Measurements from ENCODE around the gene PAOX. TPM values are rescaled to one million over a fixed set of nuclear protein-coding genes. Genes with fewer than 3 reads are reported as not detected.
"Not testable (repeated sequence)": the region's sequence is repeated elsewhere in the genome, so short reads cannot be mapped to it uniquely, and the experiment has no call there.

The PAOX gene
- total RNA-seq, 2 experiments from 2014 or later: 3.0 to 6.2 TPM

- DNase-seq (no peak), ATAC-seq (peak; percentile 59)
- H3K27me3 Mint-ChIP-seq: no peaks in the 10 kb centered on the region
- peak overlapping the region; percentile 56 for H3K27ac Mint-ChIP-seq
- peaks cover 52% of the 10 kb centered on the region for H3K36me3 Mint-ChIP-seq (ENCODE audit: low read depth)
- no peaks in the 10 kb centered on the region for H3K9me3 Mint-ChIP-seq (ENCODE audit: low read depth)
- ChIA-PET CTCF (no interaction called here), POLR2A (no interaction called here)
- peaks cover 49% of the 10 kb centered on the region for H3K4me1 Mint-ChIP-seq
- no peak overlapping the region for H3K4me3 Mint-ChIP-seq
- intact Hi-C loops (cut with DNase I, micrococcal nuclease): no loop called here
These were observed 21.8 kb downstream of the PAOX start for GRCh38 chr10:133400624-133401424.

GRCh38 chr10:133401500-133401899 is 22.4 kb downstream of the PAOX start:
- H3K36me3 Mint-ChIP-seq (ENCODE audit: low read depth): peaks cover 57% of the 10 kb centered on the region
- H3K27me3 Mint-ChIP-seq: no peaks in the 10 kb centered on the region
- H3K9me3 Mint-ChIP-seq (ENCODE audit: low read depth): no peaks in the 10 kb centered on the region
- no peak for DNase-seq
- peak overlapping the region; percentile 56 for H3K27ac Mint-ChIP-seq
- ChIA-PET CTCF (no interaction called here), POLR2A (no interaction called here)
- H3K4me1 Mint-ChIP-seq: peaks cover 48% of the 10 kb centered on the region
- intact Hi-C loops (cut with DNase I, micrococcal nuclease): no loop called here
- ATAC-seq: no peak
- H3K4me3 Mint-ChIP-seq: no peak overlapping the region

DNA sequence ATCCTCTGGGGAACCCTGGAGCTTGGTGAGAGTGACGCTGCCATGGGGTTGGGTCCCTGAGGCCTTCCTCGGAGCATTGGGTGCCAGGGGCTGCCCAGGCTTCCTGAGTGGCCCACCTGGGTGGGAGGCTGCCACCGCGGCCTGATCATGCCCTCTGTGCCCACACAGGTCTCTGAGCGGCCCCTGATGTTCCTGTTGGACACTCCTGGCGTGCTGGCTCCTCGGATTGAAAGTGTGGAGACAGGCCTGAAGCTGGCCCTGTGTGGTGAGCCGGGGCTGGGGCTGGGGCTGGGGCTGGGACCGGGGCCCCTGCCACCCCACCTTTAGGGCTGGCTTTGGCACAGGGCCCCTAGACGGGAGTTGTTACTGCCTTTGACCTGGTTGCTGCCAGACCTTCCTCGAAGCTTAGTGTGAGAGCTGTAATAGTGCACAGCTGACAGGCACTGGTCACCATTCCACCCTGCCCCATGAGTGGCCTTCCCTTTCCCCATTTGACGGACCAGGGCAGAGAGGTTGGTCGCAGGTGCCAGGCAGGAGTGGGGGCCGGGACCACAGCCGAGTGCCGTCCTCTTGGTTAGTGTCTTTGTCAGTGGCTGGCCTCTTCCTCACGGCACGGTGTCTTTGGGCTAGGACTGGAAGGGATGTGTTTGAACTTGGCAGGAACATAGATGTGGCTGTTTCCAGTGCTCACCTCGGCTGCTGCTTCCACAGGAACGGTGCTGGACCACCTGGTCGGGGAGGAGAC is 23.1 kb downstream of the PAOX start:
- CTCF ChIA-PET: no interaction called here
- Mint-ChIP-seq H3K4me1 (peaks cover 50% of the 10 kb centered on the region), H3K27ac (no peak overlapping the region), H3K4me3 (no peak overlapping the region), H3K9me3 (ENCODE audit: low read depth) (no peaks in the 10 kb centered on the region), H3K36me3 (ENCODE audit: low read depth) (peaks cover 58% of the 10 kb centered on the region), H3K27me3 (no peaks in the 10 kb centered on the region)
- POLR2A ChIA-PET: no interaction called here
- no peak for DNase-seq
- no peak for ATAC-seq
- intact Hi-C loops (cut with DNase I, micrococcal nuclease): no loop called here

DNA sequence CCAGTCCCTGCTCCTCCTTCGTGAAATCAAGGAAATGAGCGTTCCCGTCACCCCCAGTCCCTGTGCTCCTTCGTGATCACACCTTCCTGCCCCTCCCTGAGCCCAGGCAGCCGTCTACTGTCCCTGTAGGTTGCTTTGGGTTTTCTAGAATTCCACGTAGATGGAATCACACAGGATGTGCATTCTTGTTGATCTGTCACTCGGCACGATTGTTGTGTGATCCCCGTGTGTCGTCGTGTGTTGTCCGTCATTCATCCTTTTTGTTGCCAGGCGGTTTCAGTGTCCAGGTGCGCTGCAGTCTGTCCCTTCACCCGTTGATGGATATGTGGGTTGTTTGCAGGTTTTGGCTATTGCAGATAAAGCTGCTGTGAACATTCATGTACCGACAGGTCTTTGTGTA is 24.3 kb downstream of the PAOX start:
- H3K4me1 Mint-ChIP-seq: peaks cover 51% of the 10 kb centered on the region
- peaks cover 2% of the 10 kb centered on the region for H3K9me3 Mint-ChIP-seq (ENCODE audit: low read depth)
- no peak for ATAC-seq
- intact Hi-C loops (cut with DNase I, micrococcal nuclease): no loop called here
- H3K27me3 Mint-ChIP-seq: no peaks in the 10 kb centered on the region
- DNase-seq: no peak
- ChIA-PET CTCF (no interaction called here), POLR2A (no interaction called here)
- H3K36me3 Mint-ChIP-seq (ENCODE audit: low read depth): peaks cover 59% of the 10 kb centered on the region
- no peak overlapping the region for H3K27ac Mint-ChIP-seq
- H3K4me3 Mint-ChIP-seq: no peak overlapping the region

DNA sequence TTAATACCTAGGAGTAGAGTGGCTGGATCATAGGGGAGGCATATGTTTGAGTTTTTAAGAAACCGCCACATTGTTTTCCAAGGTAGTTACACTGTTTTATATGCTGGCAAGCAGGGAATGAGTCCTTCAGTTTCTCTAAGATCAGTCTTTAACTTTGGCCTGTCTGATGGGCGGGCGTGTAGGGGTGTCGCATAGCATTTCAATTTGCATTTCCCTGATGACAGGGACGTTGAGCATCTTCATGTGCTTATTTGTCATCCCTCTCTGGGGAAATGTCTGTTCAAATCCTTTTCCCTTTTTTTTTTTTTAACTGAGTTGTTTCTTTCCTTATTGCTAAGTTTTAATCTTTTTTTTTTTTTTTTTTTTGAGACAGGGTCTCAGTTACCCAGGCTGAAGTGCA is 24.7 kb downstream of the PAOX start:
- peaks cover 2% of the 10 kb centered on the region for H3K9me3 Mint-ChIP-seq (ENCODE audit: low read depth)
- no peak overlapping the region for H3K27ac Mint-ChIP-seq
- no peak for ATAC-seq
- peaks cover 59% of the 10 kb centered on the region for H3K36me3 Mint-ChIP-seq (ENCODE audit: low read depth)
- intact Hi-C loops (cut with DNase I, micrococcal nuclease): no loop called here
- POLR2A ChIA-PET: no interaction called here
- H3K27me3 Mint-ChIP-seq: no peaks in the 10 kb centered on the region
- H3K4me1 Mint-ChIP-seq: peaks cover 54% of the 10 kb centered on the region
- CTCF ChIA-PET: no interaction called here
- no peak for DNase-seq
- H3K4me3 Mint-ChIP-seq: no peak overlapping the region

DNA sequence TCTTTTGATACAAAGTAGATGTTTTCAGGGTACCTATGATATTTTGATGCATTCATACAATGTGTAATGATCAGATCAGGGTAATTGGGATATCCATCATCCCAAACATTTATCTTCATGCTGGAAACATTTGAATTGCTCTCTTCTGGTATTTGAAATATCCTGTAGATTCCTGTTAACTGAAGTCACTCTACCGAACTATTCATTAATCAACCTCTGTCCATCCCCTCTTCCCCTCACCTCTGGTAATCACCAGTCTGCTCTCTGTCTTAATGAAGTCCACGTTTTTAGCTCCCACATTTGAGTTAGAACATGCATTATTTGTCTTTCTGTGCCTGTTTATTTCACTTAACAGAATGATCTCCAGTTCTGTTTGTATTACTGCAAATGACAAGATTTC is 26.2 kb downstream of the PAOX start:
- ChIA-PET CTCF (no interaction called here), POLR2A (interaction anchor here (0.6 kb wide), 1 partner anchor 182 kb away, joined by 3 read pairs; no protein-coding TSS in a partner anchor)
- Mint-ChIP-seq H3K27ac (peak overlapping the region; percentile 12), H3K36me3 (ENCODE audit: low read depth) (peaks cover 63% of the 10 kb centered on the region), H3K27me3 (no peaks in the 10 kb centered on the region), H3K4me1 (peaks cover 53% of the 10 kb centered on the region), H3K4me3 (no peak overlapping the region), H3K9me3 (ENCODE audit: low read depth) (peaks cover 8% of the 10 kb centered on the region)
- DNase-seq (no peak), ATAC-seq (no peak)
- intact Hi-C loops (cut with DNase I, micrococcal nuclease): no loop called here

- no peak overlapping the region for H3K4me3 Mint-ChIP-seq
- H3K9me3 Mint-ChIP-seq (ENCODE audit: low read depth): peaks cover 12% of the 10 kb centered on the region
- H3K4me1 Mint-ChIP-seq: peaks cover 45% of the 10 kb centered on the region
- peak overlapping the region; percentile 12 for H3K27ac Mint-ChIP-seq
- ChIA-PET CTCF (no interaction called here), POLR2A (no interaction called here)
- H3K36me3 Mint-ChIP-seq (ENCODE audit: low read depth): peaks cover 67% of the 10 kb centered on the region
- DNase-seq (no peak), ATAC-seq (peak; percentile 65)
- no peaks in the 10 kb centered on the region for H3K27me3 Mint-ChIP-seq
- intact Hi-C loops (cut with DNase I, micrococcal nuclease): no loop called here
These were observed 26.9 kb downstream of the PAOX start for GRCh38 chr10:133405844-133406527.

GRCh38 chr10:133411523-133412380 is 32.7 kb downstream of the PAOX start:
- CTCF ChIA-PET: interaction anchor here (0.8 to 1.4 kb wide), 2 partner anchors 27 to 83 kb away, joined by 4 read pairs; no protein-coding TSS in a partner anchor
- Mint-ChIP-seq H3K9me3 (ENCODE audit: low read depth) (peaks cover 27% of the 10 kb centered on the region), H3K27ac (no peak overlapping the region), H3K4me1 (peaks cover 18% of the 10 kb centered on the region), H3K4me3 (no peak overlapping the region), H3K36me3 (ENCODE audit: low read depth) (peaks cover 84% of the 10 kb centered on the region), H3K27me3 (no peaks in the 10 kb centered on the region)
- no peak for DNase-seq
- intact Hi-C loops (cut with DNase I, micrococcal nuclease): no loop called here
- POLR2A ChIA-PET: no interaction called here
- ATAC-seq: no peak

GRCh38 chr10:133412381-133412711 is 33.3 kb downstream of the PAOX start:
- Mint-ChIP-seq H3K27ac (no peak overlapping the region), H3K27me3 (no peaks in the 10 kb centered on the region), H3K4me1 (peaks cover 13% of the 10 kb centered on the region), H3K9me3 (ENCODE audit: low read depth) (peaks cover 27% of the 10 kb centered on the region), H3K4me3 (no peak overlapping the region), H3K36me3 (ENCODE audit: low read depth) (peaks cover 78% of the 10 kb centered on the region)
- DNase-seq (no peak), ATAC-seq (no peak)
- POLR2A ChIA-PET: no interaction called here
- CTCF ChIA-PET: no interaction called here
- intact Hi-C loops (cut with DNase I, micrococcal nuclease): no loop called here

DNA sequence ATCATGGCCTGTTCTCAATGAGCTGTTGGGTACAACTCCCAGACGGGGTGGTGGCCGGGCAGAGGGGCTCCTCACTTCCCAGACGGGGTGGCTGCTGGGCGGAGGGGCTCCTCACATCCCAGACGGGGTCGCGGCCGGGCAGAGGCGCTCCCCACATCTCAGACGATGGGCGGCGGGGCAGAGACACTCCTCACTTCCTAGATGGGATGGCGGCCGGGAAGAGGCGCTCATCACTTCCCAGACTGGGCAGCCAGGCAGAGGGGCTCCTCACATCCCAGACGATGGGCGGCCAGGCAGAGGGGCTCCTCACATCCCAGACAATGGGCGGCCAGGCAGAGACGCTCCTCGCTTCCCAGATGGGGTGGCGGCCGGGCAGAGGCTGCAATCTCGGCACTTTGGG is 35.3 kb downstream of the PAOX start:
- not testable (repeated sequence) for H3K27ac Mint-ChIP-seq, H3K4me3 Mint-ChIP-seq
- H3K36me3 Mint-ChIP-seq (ENCODE audit: low read depth): peaks cover 65% of the 10 kb centered on the region

GRCh38 chr10:133415752-133416151 is 36.7 kb downstream of the PAOX start:
- no peaks in the 10 kb centered on the region for H3K27me3 Mint-ChIP-seq
- ChIA-PET POLR2A (no interaction called here), CTCF (no interaction called here)
- intact Hi-C loops (cut with DNase I, micrococcal nuclease): no loop called here
- ATAC-seq (no peak), DNase-seq (no peak)
- H3K9me3 Mint-ChIP-seq (ENCODE audit: low read depth): peaks cover 18% of the 10 kb centered on the region
- H3K27ac Mint-ChIP-seq: no peak overlapping the region
- no peaks in the 10 kb centered on the region for H3K4me1 Mint-ChIP-seq
- H3K4me3 Mint-ChIP-seq: no peak overlapping the region
- H3K36me3 Mint-ChIP-seq (ENCODE audit: low read depth): peaks cover 54% of the 10 kb centered on the region

More for the DNA sequence above, 35.3 kb downstream of the PAOX start:
- POLR2A ChIA-PET; ATAC-seq; intact Hi-C loops (cut with DNase I, micrococcal nuclease); H3K4me1 Mint-ChIP-seq; DNase-seq; CTCF ChIA-PET; H3K27me3 Mint-ChIP-seq: not testable (repeated sequence)
- H3K9me3 Mint-ChIP-seq (ENCODE audit: low read depth): peaks cover 21% of the 10 kb centered on the region
